Measurements from ENCODE around the gene HYAL3.

The HYAL3 gene

GRCh38 chr3:50331364-50331907, 32.2 kb upstream of the HYAL3 start:
- FAIRE-seq = no peak
- DNase-seq (ENCODE audit: insufficient read length, low spot score) = no peak

GRCh38 chr3:50330330-50330729, 31.1 kb upstream of the HYAL3 start:
- no peak for FAIRE-seq
- DNase-seq (ENCODE audit: insufficient read length, low spot score) = no peak

- DNase-seq (ENCODE audit: insufficient read length, low spot score) = peak; percentile 96
Measured at GRCh38 chr3:50327943-50328691, 28.9 kb upstream of the HYAL3 start, which contains the start of gene TUSC2. TSS of gene TUSC2 (minus strand) at chr3:50328223. CDS start at chr3:50328099, 124 bp downstream.

GRCh38 chr3:50327129-50327528, 27.9 kb upstream of the HYAL3 start:
- FAIRE-seq = no peak

More at GRCh38 chr3:50327943-50328691, 28.9 kb upstream of the HYAL3 start, which contains the start of gene TUSC2:
- FAIRE-seq = peak; percentile 98

GRCh38 chr3:50326182-50326541, 27.0 kb upstream of the HYAL3 start:
- DNase-seq (ENCODE audit: insufficient read length, low spot score) = no peak
- FAIRE-seq = no peak

More at GRCh38 chr3:50327129-50327528, 27.9 kb upstream of the HYAL3 start:
- DNase-seq (ENCODE audit: insufficient read length, low spot score) = no peak

- FAIRE-seq (no peak), DNase-seq (ENCODE audit: insufficient read length, low spot score) (no peak)
Measured at GRCh38 chr3:50325497-50326181, 26.4 kb upstream of the HYAL3 start.

- FAIRE-seq (no peak), DNase-seq (ENCODE audit: insufficient read length, low spot score) (no peak)
Measured at GRCh38 chr3:50325113-50325480, 25.9 kb upstream of the HYAL3 start.

GRCh38 chr3:50324351-50325112, 25.3 kb upstream of the HYAL3 start:
- FAIRE-seq (peak; percentile 86), DNase-seq (ENCODE audit: insufficient read length, low spot score) (no peak)

- DNase-seq (ENCODE audit: insufficient read length, low spot score) = no peak
- no peak for FAIRE-seq
Measured at GRCh38 chr3:50323614-50324199, 24.5 kb upstream of the HYAL3 start.

GRCh38 chr3:50323092-50323600, 23.9 kb upstream of the HYAL3 start:
- FAIRE-seq (no peak), DNase-seq (ENCODE audit: insufficient read length, low spot score) (no peak)

- no peak for DNase-seq (ENCODE audit: insufficient read length, low spot score)
- FAIRE-seq = no peak
Measured at GRCh38 chr3:50322386-50323091, 23.3 kb upstream of the HYAL3 start, which contains the start of gene HYAL2. TSS of gene HYAL2 (minus strand) at chr3:50322745. CDS start at chr3:50320489, 2,256 bp downstream.

- no peak for DNase-seq (ENCODE audit: insufficient read length, low spot score)
- no peak for FAIRE-seq
Measured at GRCh38 chr3:50322115-50322385, 22.8 kb upstream of the HYAL3 start.

- peak; percentile 94 for DNase-seq (ENCODE audit: insufficient read length, low spot score)
- peak; percentile 98 for FAIRE-seq
Measured at GRCh38 chr3:50321336-50322114, 22.3 kb upstream of the HYAL3 start.

GRCh38 chr3:50320853-50321335, 21.7 kb upstream of the HYAL3 start:
- no peak for DNase-seq (ENCODE audit: insufficient read length, low spot score)

GRCh38 chr3:50319894-50320625, 20.9 kb upstream of the HYAL3 start:
- peak; percentile 70 for FAIRE-seq
- DNase-seq (ENCODE audit: insufficient read length, low spot score) = no peak

More at GRCh38 chr3:50320853-50321335, 21.7 kb upstream of the HYAL3 start:
- no peak for FAIRE-seq

- no peak for DNase-seq (ENCODE audit: insufficient read length, low spot score)
- no peak for FAIRE-seq
Measured at GRCh38 chr3:50319181-50319893, 20.1 kb upstream of the HYAL3 start.

- FAIRE-seq (no peak), DNase-seq (ENCODE audit: insufficient read length, low spot score) (no peak)
Measured at GRCh38 chr3:50318615-50319014, 19.4 kb upstream of the HYAL3 start.

GRCh38 chr3:50318163-50318562, 19.0 kb upstream of the HYAL3 start:
- FAIRE-seq (no peak), DNase-seq (ENCODE audit: insufficient read length, low spot score) (no peak)
